IPS-20b (cell line): ENCODE measurements around the gene NUP214.

ENCODE experiments used
- H3K27ac ChIP-seq: one replicate; pipeline ENCODE4 v1.5.1; 2013; ENCODE audit warnings: low read length
- H3K27me3 ChIP-seq: 2 replicates; pipeline ENCODE4 v1.6.1; 2013; ENCODE audit warnings: mild to moderate bottlenecking, low read length, inconsistent platforms; ENCODE audit not compliant: insufficient read depth
- H3K36me3 ChIP-seq: 2 replicates; pipeline ENCODE4 v1.6.1; 2013; ENCODE audit warnings: low read depth, mild to moderate bottlenecking, inconsistent platforms, low read length, moderate library complexity; ENCODE audit not compliant: insufficient read depth
- H3K4me1 ChIP-seq: 2 replicates; pipeline ENCODE4 v1.6.1; 2013; ENCODE audit warnings: mild to moderate bottlenecking, control low read depth, inconsistent platforms, low read length, moderate library complexity; ENCODE audit not compliant: insufficient read depth
- H3K4me3 ChIP-seq: 2 replicates; pipeline ENCODE4 v1.5.1; 2013; ENCODE audit warnings: mild to moderate bottlenecking, low read length, inconsistent platforms
- H3K9ac ChIP-seq: 2 replicates; pipeline ENCODE4 v1.6.1; 2013; ENCODE audit warnings: low read depth, mild to moderate bottlenecking, inconsistent platforms, low read length, moderate library complexity
- H3K9me3 ChIP-seq: 2 replicates; pipeline ENCODE4 v1.6.1; 2013; ENCODE audit warnings: mild to moderate bottlenecking, low read depth, low read length, inconsistent platforms; ENCODE audit not compliant: insufficient read depth

The NUP214 gene

DNA sequence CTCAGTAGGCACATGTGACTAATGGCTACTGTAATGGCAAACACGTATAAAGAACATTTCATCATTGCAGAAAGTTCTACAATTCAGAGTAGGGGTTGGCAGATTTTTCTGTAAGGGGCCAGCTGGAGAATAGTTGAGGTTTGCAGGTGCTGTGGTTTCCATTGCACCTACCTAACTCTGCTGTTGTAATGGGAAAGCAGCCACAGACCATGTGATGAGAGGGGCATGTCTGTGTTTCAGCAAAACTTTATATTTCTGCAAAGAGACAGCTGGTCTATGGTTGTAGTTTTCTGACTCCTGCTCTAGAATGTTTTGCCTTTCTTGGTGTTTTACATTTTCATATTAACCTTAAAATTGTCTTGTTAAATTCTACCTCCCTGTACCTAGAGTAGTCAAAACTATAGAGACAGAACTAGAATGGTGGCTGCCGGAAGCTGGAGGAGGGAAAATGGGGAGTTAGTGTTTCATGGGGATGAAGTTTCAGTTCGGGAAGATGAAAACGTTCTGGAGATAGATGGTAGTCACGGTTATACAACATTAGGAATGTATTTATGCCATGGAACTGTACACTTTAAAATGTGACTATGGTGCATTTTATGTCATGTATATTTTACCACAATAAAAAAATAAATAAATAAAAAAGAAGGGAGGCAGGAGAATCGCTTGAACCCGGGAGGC, 44.3 kb downstream of the NUP214 start:
- Histone ChIP-seq H3K36me3 (peaks cover 54% of the 10 kb centered on the region), H3K9me3 (no peaks in the 10 kb centered on the region), H3K9ac (no peak overlapping the region), H3K4me1 (no peaks in the 10 kb centered on the region), H3K4me3 (no peak overlapping the region), H3K27me3 (no peaks in the 10 kb centered on the region), H3K27ac (no peak overlapping the region)

DNA sequence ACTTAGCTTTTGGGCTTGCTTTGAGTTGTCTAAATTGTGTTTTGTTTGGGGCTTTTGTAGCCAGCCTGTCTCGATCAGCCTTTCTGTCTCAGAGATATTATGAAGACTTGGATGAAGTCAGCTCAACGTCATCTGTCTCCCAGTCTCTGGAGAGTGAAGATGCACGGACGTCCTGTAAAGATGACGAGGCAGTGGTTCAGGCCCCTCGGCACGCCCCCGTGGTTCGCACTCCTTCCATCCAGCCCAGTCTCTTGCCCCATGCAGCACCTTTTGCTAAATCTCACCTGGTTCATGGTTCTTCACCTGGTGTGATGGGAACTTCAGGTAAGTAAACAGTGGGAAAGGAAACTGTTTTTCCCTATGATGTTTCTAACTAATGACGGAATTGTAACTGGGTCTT, 48.6 kb downstream of the NUP214 start:
- Histone ChIP-seq H3K27ac (no peak overlapping the region), H3K9me3 (no peaks in the 10 kb centered on the region), H3K4me3 (no peak overlapping the region), H3K36me3 (peaks cover 63% of the 10 kb centered on the region), H3K27me3 (no peaks in the 10 kb centered on the region), H3K9ac (no peak overlapping the region), H3K4me1 (no peaks in the 10 kb centered on the region)

DNA sequence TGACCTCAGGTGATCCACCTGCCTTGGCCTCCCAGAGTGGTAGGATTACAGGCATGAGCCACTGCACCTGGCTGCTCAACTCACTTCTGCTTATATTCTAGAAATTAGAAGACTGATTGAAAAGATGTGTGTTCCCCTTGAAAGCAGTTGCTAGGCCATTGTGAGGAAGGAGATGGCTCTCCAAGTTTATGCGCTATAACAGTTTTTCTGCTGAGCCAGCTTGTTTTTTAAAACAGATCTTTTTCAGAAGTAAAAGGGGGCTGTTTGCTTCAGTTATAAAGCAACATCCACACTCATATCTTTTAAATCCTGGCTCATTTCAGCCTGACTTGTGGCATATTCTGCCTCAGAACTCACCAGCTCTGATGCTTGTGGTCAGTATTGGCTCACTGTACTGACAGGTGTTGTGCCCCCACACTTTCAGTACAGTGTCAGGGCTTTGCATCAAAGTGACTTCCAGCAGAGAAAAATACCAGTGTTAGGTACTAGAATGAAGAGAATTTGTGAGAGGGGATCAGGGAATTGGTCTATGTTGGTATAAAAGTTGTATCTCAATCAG, 49.4 kb downstream of the NUP214 start:
- Histone ChIP-seq H3K27me3 (no peaks in the 10 kb centered on the region), H3K9me3 (no peaks in the 10 kb centered on the region), H3K36me3 (peaks cover 67% of the 10 kb centered on the region), H3K9ac (no peak overlapping the region), H3K27ac (no peak overlapping the region), H3K4me1 (no peaks in the 10 kb centered on the region; the same call in 1 of the 2 replicates), H3K4me3 (no peak overlapping the region)

DNA sequence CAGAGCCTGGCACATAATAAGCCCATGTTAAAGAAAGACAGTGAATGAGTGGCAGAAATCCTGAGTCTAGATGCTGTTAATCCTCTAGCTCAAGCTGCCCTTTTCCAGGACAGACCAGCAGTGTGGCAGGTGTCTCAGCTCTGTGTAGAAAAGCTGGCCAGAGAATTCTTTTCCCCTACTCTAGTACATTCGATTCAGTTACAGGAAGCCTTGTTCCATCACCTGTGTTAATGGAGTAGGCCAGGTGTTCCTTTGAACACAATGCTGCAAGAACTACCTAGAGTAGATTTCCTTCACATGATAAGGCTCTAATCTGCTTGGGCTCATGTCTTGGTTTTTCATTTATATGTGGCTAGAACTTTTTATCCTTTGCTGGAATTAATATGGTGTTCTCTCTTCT, 52.5 kb downstream of the NUP214 start:
- no peaks in the 10 kb centered on the region for H3K27me3 ChIP-seq
- H3K4me3 ChIP-seq, result no peak overlapping the region
- no peak overlapping the region for H3K9ac ChIP-seq
- no peaks in the 10 kb centered on the region for H3K9me3 ChIP-seq
- no peaks in the 10 kb centered on the region; the same call in 1 of the 2 replicates for H3K4me1 ChIP-seq
- H3K27ac ChIP-seq, result no peak overlapping the region
- H3K36me3 ChIP-seq, result peaks cover 75% of the 10 kb centered on the region

DNA sequence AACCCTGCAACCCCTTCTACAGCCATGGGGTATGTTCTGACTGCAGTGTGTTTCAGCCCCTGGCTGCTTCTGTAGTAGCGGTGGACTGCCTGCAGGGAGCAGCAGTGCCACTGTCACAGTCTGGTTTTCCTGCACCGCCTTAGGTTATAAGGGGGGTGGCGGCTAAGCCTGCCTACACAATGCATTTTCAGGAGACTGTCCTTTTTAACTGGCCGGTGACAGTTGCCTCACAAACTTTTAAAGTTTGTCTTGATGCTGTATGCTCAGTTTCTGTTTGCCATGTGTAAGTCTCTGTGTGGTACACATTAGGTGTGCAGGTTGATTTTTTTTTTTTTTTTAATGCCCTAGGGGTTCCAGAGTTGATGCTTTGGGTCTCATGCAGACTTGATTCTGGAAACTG, 53.0 kb downstream of the NUP214 start:
- Histone ChIP-seq H3K4me1 (no peaks in the 10 kb centered on the region; the same call in 1 of the 2 replicates), H3K36me3 (peaks cover 77% of the 10 kb centered on the region), H3K4me3 (no peak overlapping the region), H3K9me3 (no peaks in the 10 kb centered on the region), H3K27me3 (no peaks in the 10 kb centered on the region), H3K27ac (no peak overlapping the region), H3K9ac (no peak overlapping the region)

DNA sequence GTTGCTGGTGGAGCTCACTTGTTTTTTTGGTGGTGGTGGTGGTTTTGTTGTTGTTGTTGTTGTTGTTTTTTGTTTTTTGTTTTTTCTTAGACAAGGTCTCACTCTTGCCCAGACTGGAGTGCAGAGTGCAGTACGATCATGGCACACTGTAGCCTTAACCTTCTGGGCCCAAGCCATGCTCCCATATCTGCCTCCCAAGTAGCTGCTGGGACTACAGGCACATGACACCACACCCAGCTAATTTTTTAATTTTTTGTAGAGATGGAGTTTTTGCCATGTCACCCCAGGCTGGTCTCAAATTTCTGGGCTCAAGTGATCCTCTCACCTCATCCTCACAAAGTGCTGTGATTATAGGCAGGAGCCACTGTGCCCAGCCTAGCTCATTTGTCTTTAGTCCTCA, 53.5 kb downstream of the NUP214 start:
- Histone ChIP-seq H3K9ac (no peak overlapping the region), H3K36me3 (peaks cover 77% of the 10 kb centered on the region), H3K27ac (no peak overlapping the region), H3K4me1 (no peaks in the 10 kb centered on the region; the same call in 1 of the 2 replicates), H3K27me3 (no peaks in the 10 kb centered on the region), H3K4me3 (no peak overlapping the region), H3K9me3 (no peaks in the 10 kb centered on the region)

DNA sequence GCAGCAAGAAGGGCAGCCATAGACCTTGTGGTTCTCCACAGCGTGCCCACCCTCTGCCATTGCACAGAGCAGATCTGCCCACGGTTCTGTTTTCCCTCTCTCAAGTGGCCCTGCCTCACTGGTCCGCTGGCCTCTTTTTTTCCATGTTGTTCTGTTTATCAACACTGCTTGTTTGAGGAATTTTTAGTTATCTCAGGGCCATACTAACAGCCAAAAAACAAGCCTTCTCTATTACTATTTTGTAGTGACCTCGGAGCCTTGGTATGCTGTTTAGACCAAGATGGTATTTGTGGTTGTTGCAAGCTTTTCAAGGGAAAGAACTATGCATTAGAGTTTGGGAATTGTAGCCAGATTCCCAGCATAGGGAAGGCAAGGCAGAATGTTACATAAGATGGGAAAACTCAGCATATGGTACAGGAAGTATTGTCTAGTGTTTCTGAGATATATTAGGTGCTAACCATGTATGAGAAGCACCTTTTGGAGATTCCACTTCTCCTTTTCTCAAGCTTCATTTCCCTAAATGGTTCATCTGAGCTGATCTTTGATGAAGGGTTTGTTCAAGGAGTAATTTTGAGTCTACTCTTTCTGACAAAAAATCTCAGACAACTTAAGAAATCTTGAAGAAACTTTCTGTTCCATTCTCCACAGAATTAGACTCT, 54.3 kb downstream of the NUP214 start:
- H3K9ac ChIP-seq, result no peak overlapping the region
- H3K4me3 ChIP-seq, result no peak overlapping the region
- peaks cover 72% of the 10 kb centered on the region for H3K36me3 ChIP-seq
- H3K4me1 ChIP-seq, result no peaks in the 10 kb centered on the region; the same call in 1 of the 2 replicates
- no peaks in the 10 kb centered on the region for H3K9me3 ChIP-seq
- H3K27ac ChIP-seq, result no peak overlapping the region
- H3K27me3 ChIP-seq, result no peaks in the 10 kb centered on the region

DNA sequence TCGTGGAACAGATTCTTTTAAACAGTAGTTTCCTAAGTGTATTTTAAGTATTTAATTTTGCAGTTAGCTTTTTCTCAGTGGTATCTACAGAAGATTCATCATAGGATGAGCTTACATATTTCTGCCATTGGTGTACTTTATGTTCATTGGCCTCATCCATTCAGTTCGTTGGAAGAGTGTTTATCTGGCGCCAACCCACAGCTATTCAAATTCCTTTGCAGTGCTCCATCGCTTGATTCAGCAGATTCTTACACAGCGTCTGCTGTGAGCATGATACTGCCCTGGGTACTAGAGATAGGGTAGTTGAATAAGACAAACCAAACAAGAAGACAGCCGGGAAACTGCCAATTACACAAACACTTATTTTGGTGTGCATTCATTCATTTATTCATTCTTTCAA, 55.1 kb downstream of the NUP214 start:
- Histone ChIP-seq H3K9ac (no peak overlapping the region), H3K27ac (no peak overlapping the region), H3K36me3 (peaks cover 72% of the 10 kb centered on the region)

DNA sequence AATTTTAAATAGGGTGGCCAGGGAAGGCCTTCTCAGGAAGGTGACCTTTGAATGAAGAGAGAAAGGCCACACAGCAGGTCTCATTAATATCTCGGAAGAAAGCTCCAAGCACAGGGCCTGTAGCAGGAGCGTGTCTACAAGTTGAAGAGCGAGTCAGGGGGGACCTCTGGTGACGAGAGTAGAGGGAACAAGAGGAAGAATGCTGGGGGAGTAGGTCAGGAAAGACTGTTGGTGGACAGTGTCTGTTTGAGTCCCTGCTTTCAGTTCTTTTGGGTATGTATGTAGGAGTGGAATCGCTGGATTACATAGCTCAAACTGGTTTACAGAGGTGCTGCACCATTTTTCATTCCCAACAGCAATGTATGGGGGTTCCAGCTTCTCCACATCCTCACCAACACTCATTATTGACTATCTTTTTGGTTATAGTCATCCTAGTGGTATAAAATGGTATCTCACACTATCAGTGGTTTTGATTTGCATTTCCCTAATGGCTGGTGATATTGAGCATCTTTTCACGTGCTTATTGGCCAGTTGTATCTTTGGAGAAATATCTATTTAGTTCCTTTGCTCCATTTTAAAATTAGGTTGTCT, 55.8 kb downstream of the NUP214 start:
- Histone ChIP-seq H3K4me3 (no peak overlapping the region), H3K27me3 (no peaks in the 10 kb centered on the region), H3K9ac (no peak overlapping the region), H3K27ac (no peak overlapping the region), H3K36me3 (peaks cover 71% of the 10 kb centered on the region), H3K9me3 (no peaks in the 10 kb centered on the region), H3K4me1 (no peaks in the 10 kb centered on the region; the same call in 1 of the 2 replicates)

More for the DNA sequence above, 55.1 kb downstream of the NUP214 start:
- no peak overlapping the region for H3K4me3 ChIP-seq
- H3K4me1 ChIP-seq, result no peaks in the 10 kb centered on the region; the same call in 1 of the 2 replicates
- no peaks in the 10 kb centered on the region for H3K27me3 ChIP-seq
- no peaks in the 10 kb centered on the region for H3K9me3 ChIP-seq

DNA sequence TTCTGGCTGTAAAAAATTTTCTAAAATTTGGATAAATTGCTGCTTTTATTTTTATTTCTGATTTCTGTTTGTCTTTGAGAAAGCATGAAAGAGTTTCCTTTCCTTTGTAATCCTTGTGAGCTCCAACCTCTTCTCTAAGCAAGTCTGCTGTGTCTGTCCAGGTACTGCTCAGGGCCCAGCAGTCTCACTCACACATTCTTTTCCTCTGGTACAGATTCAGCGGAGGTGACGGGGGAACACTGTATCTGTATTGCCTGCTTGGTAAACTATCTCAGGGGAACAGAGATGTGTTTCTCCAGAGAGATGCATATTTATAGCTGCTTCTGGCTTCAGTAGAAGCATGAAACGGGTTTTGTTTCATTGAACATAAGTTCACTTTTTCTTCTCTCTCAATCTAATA, 60.5 kb downstream of the NUP214 start:
- Histone ChIP-seq H3K9me3 (no peaks in the 10 kb centered on the region), H3K27ac (no peak overlapping the region)

DNA sequence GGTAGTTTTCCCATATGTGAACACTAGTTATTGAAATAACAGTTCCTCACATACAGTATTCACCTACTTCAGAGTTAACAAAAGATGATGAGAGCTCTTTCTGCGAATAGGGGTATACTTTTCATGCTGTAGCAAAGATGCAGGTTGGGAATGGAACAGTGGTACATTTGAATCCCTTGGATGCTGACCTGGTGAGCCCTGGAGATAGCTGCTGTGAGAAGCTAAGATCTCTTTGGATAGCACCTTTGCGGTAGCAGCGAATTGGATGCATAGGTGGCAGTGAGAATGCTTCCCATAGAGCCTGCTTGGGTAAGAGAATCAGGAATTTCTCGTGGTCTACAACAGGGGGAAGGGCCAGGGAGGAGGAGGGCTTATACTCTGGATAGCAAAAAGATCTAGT, 61.2 kb downstream of the NUP214 start:
- H3K27ac ChIP-seq, result no peak overlapping the region
- H3K9ac ChIP-seq, result no peak overlapping the region
- no peaks in the 10 kb centered on the region for H3K27me3 ChIP-seq
- no peak overlapping the region for H3K4me3 ChIP-seq
- no peaks in the 10 kb centered on the region for H3K9me3 ChIP-seq
- no peaks in the 10 kb centered on the region for H3K4me1 ChIP-seq
- H3K36me3 ChIP-seq, result peaks cover 75% of the 10 kb centered on the region

More for the DNA sequence above, 60.5 kb downstream of the NUP214 start:
- Histone ChIP-seq H3K27me3 (no peaks in the 10 kb centered on the region), H3K9ac (no peak overlapping the region), H3K4me1 (no peaks in the 10 kb centered on the region), H3K36me3 (peaks cover 74% of the 10 kb centered on the region), H3K4me3 (no peak overlapping the region)
